Liver (tissue), 9 donors: ENCODE results near the gene GNG8. TPM values are rescaled to one million over a fixed set of nuclear protein-coding genes. Genes with fewer than 3 reads are reported as not detected.
"Not testable (repeated sequence)": the region's sequence is repeated elsewhere in the genome, so short reads cannot be mapped to it uniquely, and the experiment has no call there.

ENCODE experiments used
- DNase-seq: peaks from one replicate; pipeline ENCODE4 v3.0.0-alpha.2; 2017; ENCODE audit warnings: low spot score
- H3K27ac ChIP-seq, 2 donors: one replicate each; pipeline ENCODE4 v1.7.0; 2013; ENCODE audit warnings: inconsistent platforms in 2 of 2, low read length in 2 of 2, control low read depth in 1 of 2, low read depth in 1 of 2, mild to moderate bottlenecking in 1 of 2
- H3K27me3 ChIP-seq, 4 donors: one replicate each; pipeline versions ENCODE4 v1.6.1 to v1.7.0; 2013; ENCODE audit warnings: low read length in 3 of 4, inconsistent platforms in 1 of 4, mild to moderate bottlenecking in 1 of 4, moderate library complexity in 1 of 4; ENCODE audit not compliant: control insufficient read depth in 4 of 4, insufficient read depth in 4 of 4
- H3K36me3 ChIP-seq, 4 donors: one replicate each; pipeline versions ENCODE4 v1.6.1 to v1.7.0; 2013; ENCODE audit warnings: low read length in 3 of 4, mild to moderate bottlenecking in 3 of 4, low read depth in 1 of 4, moderate library complexity in 1 of 4; ENCODE audit not compliant: control insufficient read depth in 4 of 4, insufficient read depth in 3 of 4
- H3K4me1 ChIP-seq, 4 donors: one replicate each; pipeline versions ENCODE4 v1.6.1 to v1.7.0; 2013; ENCODE audit warnings: low read length in 3 of 4, mild to moderate bottlenecking in 3 of 4, moderate library complexity in 1 of 4; ENCODE audit not compliant: control insufficient read depth in 4 of 4, insufficient read depth in 4 of 4
- H3K4me3 ChIP-seq, 3 donors: one replicate each; pipeline versions ENCODE4 v1.6.1 to v1.7.0; 2013; ENCODE audit warnings: low read length in 3 of 3, control low read depth in 1 of 3, low read depth in 1 of 3, mild to moderate bottlenecking in 1 of 3
- H3K9ac ChIP-seq, 2 donors: one replicate each; pipeline ENCODE4 v1.7.0; 2013; ENCODE audit warnings: low read length in 2 of 2, mild to moderate bottlenecking in 2 of 2, moderate library complexity in 2 of 2, control low read depth in 1 of 2, low read depth in 1 of 2
- H3K9me3 ChIP-seq, 4 donors: one replicate each; pipeline versions ENCODE4 v1.6.1 to v1.7.0; 2013; ENCODE audit warnings: low read length in 3 of 4; ENCODE audit not compliant: control insufficient read depth in 4 of 4
- EGR1 ChIP-seq, 2 donors: IDR thresholded peaks; 2 replicates each; pipeline ENCODE4 v1.6.1; 2016 to 2018; ENCODE audit warnings: antibody characterized with exemption in 2 of 2, low read depth in 2 of 2
- FOXA1 ChIP-seq: IDR thresholded peaks from 2 replicates; pipeline ENCODE4 v1.6.1; 2016; ENCODE audit warnings: antibody characterized with exemption
- FOXA2 ChIP-seq: IDR thresholded peaks from 2 replicates; pipeline ENCODE4 v1.6.1; 2016; ENCODE audit warnings: antibody characterized with exemption
- GABPA ChIP-seq, 2 donors: IDR thresholded peaks in 1 of 2; conservative IDR thresholded peaks in 1 of 2; 2 replicates each; pipeline ENCODE4 v1.6.1; 2016; ENCODE audit warnings: antibody characterized with exemption in 2 of 2, mild to moderate bottlenecking in 1 of 2, moderate library complexity in 1 of 2
- HNF4G ChIP-seq: IDR thresholded peaks from 2 replicates; pipeline ENCODE4 v1.6.1; 2016; ENCODE audit warnings: antibody characterized with exemption
- JUND ChIP-seq, 2 donors: IDR thresholded peaks; 2 replicates each; pipeline ENCODE4 v1.6.1; 2016; ENCODE audit warnings: antibody characterized with exemption in 2 of 2
- NR2F2 ChIP-seq: IDR thresholded peaks from 2 replicates; pipeline ENCODE4 v1.6.1; 2016; ENCODE audit warnings: antibody characterized with exemption
- RAD21 ChIP-seq, 2 donors: IDR thresholded peaks; 2 replicates each; pipeline ENCODE4 v1.6.1; 2016; ENCODE audit warnings: antibody characterized with exemption in 2 of 2, mild to moderate bottlenecking in 2 of 2
- RXRA ChIP-seq, 2 donors: IDR thresholded peaks; 2 replicates each; pipeline ENCODE4 v1.6.1; 2017 to 2018; ENCODE audit warnings: antibody characterized with exemption in 2 of 2, mild to moderate bottlenecking in 1 of 2
- SP1 ChIP-seq: IDR thresholded peaks from 2 replicates; pipeline ENCODE4 v1.6.1; 2018; ENCODE audit warnings: antibody characterized with exemption, mild to moderate bottlenecking
- TAF1 ChIP-seq: conservative IDR thresholded peaks from 2 replicates; pipeline ENCODE4 v1.6.1; 2016; ENCODE audit warnings: antibody characterized with exemption, mild to moderate bottlenecking
- YY1 ChIP-seq: IDR thresholded peaks from 2 replicates; pipeline ENCODE4 v1.6.1; 2016; ENCODE audit warnings: antibody characterized with exemption, mild to moderate bottlenecking
- WGBS: extraction: QIAGEN DNeasy Blood & Tissue Kit; methylation state at CpG from one replicate; pipeline ENCODE4 v1.1.7; 2013; 5-methylcytosine and 5-hydroxymethylcytosine counted together
- polyA plus RNA-seq, 2 donors: library from polyadenylated mRNA; stranded (reverse) in 1 of 2; unstranded in 1 of 2; fragments of 200-250 nt in 1 of 2; fragments of >200 nt in 1 of 2; fragmentation: Nextera tagmentation in 1 of 2; extraction: Ambion mirVana in 1 of 2; gene quantifications; one replicate each; pipeline versions ENCODE4 v1.2.1 to v1.2.3, GENCODE V29; 2013 to 2015
- total RNA-seq, 2 donors: library from RNA; depleted of rRNA; stranded (reverse); fragments of >200 nt; gene quantifications; one replicate each; pipeline ENCODE4 v1.2.3, GENCODE V29; 2014
- TF ChIP-seq, protein P1 (sequence below): IDR thresholded peaks from 2 replicates; pipeline ENCODE4 v1.6.1; 2016; ENCODE audit warnings: antibody characterized with exemption
- TF ChIP-seq, protein P2 (sequence below): IDR thresholded peaks from 2 replicates; pipeline ENCODE4 v1.6.1; 2016; ENCODE audit warnings: antibody characterized with exemption, mild to moderate bottlenecking
- TF ChIP-seq, protein P3 (sequence below): fragments of 150-350 bp; IDR thresholded peaks from 2 replicates; pipeline ENCODE4 v1.5.1; 2017; ENCODE audit warnings: improper control_type of control experiment, low read depth, low read length; ENCODE audit not compliant: missing input control
- TF ChIP-seq, protein P4 (sequence below): IDR thresholded peaks from 2 replicates; pipeline ENCODE4 v1.6.1; 2016; ENCODE audit warnings: antibody characterized with exemption
- donor health status: healthy.
- donor health status: healthy.
- donor health status: healthy.
- donor health status: healthy.
- donor health status: healthy.

Gene GNG8
- total and polyA plus RNA-seq, 4 donors, result not detected

DNA sequence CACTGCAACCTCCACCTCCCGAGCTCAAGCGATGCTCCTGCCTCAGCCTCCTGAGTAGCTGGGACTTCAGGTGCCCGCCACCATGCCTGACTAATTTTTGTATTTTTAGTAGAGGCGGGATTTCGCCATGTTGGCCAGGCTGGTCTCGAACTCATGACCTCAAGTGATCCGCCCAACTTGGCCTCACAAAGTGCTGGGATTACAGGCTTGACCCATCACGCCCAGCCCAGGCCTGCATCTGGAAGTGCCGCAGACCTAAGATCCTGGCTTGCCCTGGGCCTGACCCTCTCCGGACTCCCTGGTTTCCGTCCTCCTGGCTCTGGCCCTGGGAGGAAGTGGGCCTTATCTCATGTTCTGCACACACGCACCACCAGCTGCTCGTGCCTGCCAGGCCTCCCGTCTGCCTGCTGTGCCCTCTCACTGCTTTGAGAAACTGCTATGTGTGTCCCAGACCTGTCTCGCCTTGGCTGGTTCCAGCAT lies 6.4 kb downstream of the GNG8 start:
- no peaks in the 10 kb centered on the region for H3K9me3 ChIP-seq
- no peak overlapping the region for H3K4me3 ChIP-seq
- H3K27me3 ChIP-seq, result peaks cover 0 to 11% (median 0%) of the 10 kb centered on the region in 4 donors
- H3K4me1 ChIP-seq, result peaks cover 4 to 5% (median 4%) of the 10 kb centered on the region in 4 donors
- H3K27ac ChIP-seq, result no peak overlapping the region
- H3K36me3 ChIP-seq, result no peaks in the 10 kb centered on the region
- DNase-seq, result no peak
- WGBS, result 79% methylated on average over 15 of the region's 15 CpGs
- TF ChIP-seq FOXA1 (no peak), HNF4G (no peak), SP1 (peak; percentile 27), NR2F2 (peak; percentile 85), YY1 (no peak), TAF1 (no peak), RXRA (IDR thresholded peaks at IDR 0.05) (peak; percentile 31 to 39), EGR1 (IDR thresholded peaks at IDR 0.05; ENCODE audit: low read depth in 2 of 2) (no peak), GABPA (IDR thresholded peaks at IDR 0.05 in 1 of 2, conservative IDR thresholded peaks at IDR 0.05 in 1 of 2) (no peak), JUND (IDR thresholded peaks at IDR 0.05) (no peak), RAD21 (IDR thresholded peaks at IDR 0.05) (no peak), FOXA2 (no peak)
- TF ChIP-seq, protein P1, sequence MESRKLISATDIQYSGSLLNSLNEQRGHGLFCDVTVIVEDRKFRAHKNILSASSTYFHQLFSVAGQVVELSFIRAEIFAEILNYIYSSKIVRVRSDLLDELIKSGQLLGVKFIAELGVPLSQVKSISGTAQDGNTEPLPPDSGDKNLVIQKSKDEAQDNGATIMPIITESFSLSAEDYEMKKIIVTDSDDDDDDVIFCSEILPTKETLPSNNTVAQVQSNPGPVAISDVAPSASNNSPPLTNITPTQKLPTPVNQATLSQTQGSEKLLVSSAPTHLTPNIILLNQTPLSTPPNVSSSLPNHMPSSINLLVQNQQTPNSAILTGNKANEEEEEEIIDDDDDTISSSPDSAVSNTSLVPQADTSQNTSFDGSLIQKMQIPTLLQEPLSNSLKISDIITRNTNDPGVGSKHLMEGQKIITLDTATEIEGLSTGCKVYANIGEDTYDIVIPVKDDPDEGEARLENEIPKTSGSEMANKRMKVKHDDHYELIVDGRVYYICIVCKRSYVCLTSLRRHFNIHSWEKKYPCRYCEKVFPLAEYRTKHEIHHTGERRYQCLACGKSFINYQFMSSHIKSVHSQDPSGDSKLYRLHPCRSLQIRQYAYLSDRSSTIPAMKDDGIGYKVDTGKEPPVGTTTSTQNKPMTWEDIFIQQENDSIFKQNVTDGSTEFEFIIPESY, result no peak
- TF ChIP-seq, protein P2, sequence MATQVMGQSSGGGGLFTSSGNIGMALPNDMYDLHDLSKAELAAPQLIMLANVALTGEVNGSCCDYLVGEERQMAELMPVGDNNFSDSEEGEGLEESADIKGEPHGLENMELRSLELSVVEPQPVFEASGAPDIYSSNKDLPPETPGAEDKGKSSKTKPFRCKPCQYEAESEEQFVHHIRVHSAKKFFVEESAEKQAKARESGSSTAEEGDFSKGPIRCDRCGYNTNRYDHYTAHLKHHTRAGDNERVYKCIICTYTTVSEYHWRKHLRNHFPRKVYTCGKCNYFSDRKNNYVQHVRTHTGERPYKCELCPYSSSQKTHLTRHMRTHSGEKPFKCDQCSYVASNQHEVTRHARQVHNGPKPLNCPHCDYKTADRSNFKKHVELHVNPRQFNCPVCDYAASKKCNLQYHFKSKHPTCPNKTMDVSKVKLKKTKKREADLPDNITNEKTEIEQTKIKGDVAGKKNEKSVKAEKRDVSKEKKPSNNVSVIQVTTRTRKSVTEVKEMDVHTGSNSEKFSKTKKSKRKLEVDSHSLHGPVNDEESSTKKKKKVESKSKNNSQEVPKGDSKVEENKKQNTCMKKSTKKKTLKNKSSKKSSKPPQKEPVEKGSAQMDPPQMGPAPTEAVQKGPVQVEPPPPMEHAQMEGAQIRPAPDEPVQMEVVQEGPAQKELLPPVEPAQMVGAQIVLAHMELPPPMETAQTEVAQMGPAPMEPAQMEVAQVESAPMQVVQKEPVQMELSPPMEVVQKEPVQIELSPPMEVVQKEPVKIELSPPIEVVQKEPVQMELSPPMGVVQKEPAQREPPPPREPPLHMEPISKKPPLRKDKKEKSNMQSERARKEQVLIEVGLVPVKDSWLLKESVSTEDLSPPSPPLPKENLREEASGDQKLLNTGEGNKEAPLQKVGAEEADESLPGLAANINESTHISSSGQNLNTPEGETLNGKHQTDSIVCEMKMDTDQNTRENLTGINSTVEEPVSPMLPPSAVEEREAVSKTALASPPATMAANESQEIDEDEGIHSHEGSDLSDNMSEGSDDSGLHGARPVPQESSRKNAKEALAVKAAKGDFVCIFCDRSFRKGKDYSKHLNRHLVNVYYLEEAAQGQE, result no peak
- TF ChIP-seq, protein P3, sequence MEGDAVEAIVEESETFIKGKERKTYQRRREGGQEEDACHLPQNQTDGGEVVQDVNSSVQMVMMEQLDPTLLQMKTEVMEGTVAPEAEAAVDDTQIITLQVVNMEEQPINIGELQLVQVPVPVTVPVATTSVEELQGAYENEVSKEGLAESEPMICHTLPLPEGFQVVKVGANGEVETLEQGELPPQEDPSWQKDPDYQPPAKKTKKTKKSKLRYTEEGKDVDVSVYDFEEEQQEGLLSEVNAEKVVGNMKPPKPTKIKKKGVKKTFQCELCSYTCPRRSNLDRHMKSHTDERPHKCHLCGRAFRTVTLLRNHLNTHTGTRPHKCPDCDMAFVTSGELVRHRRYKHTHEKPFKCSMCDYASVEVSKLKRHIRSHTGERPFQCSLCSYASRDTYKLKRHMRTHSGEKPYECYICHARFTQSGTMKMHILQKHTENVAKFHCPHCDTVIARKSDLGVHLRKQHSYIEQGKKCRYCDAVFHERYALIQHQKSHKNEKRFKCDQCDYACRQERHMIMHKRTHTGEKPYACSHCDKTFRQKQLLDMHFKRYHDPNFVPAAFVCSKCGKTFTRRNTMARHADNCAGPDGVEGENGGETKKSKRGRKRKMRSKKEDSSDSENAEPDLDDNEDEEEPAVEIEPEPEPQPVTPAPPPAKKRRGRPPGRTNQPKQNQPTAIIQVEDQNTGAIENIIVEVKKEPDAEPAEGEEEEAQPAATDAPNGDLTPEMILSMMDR, result no peak
- TF ChIP-seq, protein P4, sequence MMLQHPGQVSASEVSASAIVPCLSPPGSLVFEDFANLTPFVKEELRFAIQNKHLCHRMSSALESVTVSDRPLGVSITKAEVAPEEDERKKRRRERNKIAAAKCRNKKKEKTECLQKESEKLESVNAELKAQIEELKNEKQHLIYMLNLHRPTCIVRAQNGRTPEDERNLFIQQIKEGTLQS, result no peak
- no peak overlapping the region for H3K9ac ChIP-seq

DNA sequence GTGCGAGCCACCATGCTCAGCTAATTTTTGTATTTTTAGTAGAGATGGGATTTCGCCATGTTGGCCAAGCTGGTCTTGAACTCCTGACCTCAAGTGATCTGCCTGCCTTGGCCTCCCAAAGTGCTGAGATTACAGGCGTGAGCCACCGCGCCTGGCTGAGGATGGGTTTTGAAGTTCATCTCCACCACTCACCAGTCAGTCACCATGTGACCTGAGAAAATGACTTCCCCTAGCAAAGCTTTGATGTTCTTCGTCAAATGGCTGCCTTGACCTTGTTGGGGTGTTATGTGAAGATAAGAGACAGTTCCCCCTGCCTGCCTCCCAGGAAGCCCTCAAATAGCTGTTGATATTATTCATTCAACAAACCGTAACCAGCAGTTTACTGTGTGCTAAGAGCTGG lies 7.0 kb downstream of the GNG8 start:
- not testable (repeated sequence) for H3K27ac ChIP-seq, H3K4me3 ChIP-seq, H3K9me3 ChIP-seq, H3K36me3 ChIP-seq, H3K9ac ChIP-seq, H3K4me1 ChIP-seq, DNase-seq
- peaks cover 0 to 10% (median 0%) of the 10 kb centered on the region in 4 donors for H3K27me3 ChIP-seq
- 88% methylated on average over 7 of the region's 7 CpGs for WGBS
